Measurements from ENCODE around the gene RHOBTB1. TPM values are rescaled to one million over a fixed set of nuclear protein-coding genes. Genes with fewer than 3 reads are reported as not detected.

RHOBTB1 gene
- total RNA-seq, 1 experiment from 2014 or later, result 0.77 TPM

GRCh38 chr10:60853107-60853506 is 90.9 kb downstream of the RHOBTB1 start:
- Histone ChIP-seq H3K27me3 (ENCODE audit: control insufficient read depth, insufficient read depth, low read length) (no peaks in the 10 kb centered on the region), H3K36me3 (ENCODE audit: control insufficient read depth, insufficient read depth, low read length) (no peaks in the 10 kb centered on the region), H3K4me3 (ENCODE audit: low read depth in 2 of 2, low read length in 2 of 2) (no peak overlapping the region), H3K9me3 (ENCODE audit: control insufficient read depth, insufficient read depth, low read depth, low read length) (no peaks in the 10 kb centered on the region), H3K4me1 (ENCODE audit: control insufficient read depth, insufficient read depth, low read length) (no peaks in the 10 kb centered on the region), H3K27ac (ENCODE audit: low read length) (no peak overlapping the region)
- ChIA-PET POLR2A (no interaction called here), CTCF (no interaction called here)
- no peak for DNase-seq (ENCODE audit: low read depth, low spot score)
- in situ Hi-C loops (cut with HindIII; ENCODE audit: low pct_unique_long_range_greater_than_20kb, low sequenced_read_pairs) (no loop called here), intact Hi-C loops (cut with micrococcal nuclease; ENCODE audit: unreplicated experiment) (no loop called here)
- TF ChIP-seq TCF7L2 (IDR thresholded peaks at IDR 0.05; ENCODE audit: low read depth, low read length), result no peak
- TF ChIP-seq SIN3A (IDR thresholded peaks at IDR 0.05; ENCODE audit: borderline replicate concordance, insufficient read depth, low read depth, low read length), result no peak
- TF ChIP-seq REST (IDR thresholded peaks at IDR 0.05; ENCODE audit: insufficient read depth in 1 of 2, low read depth in 2 of 2, low read length in 1 of 2), result no peak
- no peak for TF ChIP-seq POLR2AphosphoS5 (IDR thresholded peaks at IDR 0.05; ENCODE audit: low read depth, low read length)
- no peak for TF ChIP-seq CTCF (IDR thresholded peaks at IDR 0.05)
- ATAC-seq, result no peak
- BruUV-seq (replicated peaks), result no TSS peak

GRCh38 chr10:60849740-60850139 is 94.2 kb downstream of the RHOBTB1 start:
- H3K27me3 ChIP-seq (ENCODE audit: control insufficient read depth, insufficient read depth, low read length), result no peaks in the 10 kb centered on the region; the same call in none of the 2 replicates
- no peak overlapping the region for H3K27ac ChIP-seq (ENCODE audit: low read length)
- no peaks in the 10 kb centered on the region for H3K4me1 ChIP-seq (ENCODE audit: control insufficient read depth, insufficient read depth, low read length)
- BruUV-seq (replicated peaks), result no TSS peak
- H3K9me3 ChIP-seq (ENCODE audit: control insufficient read depth, insufficient read depth, low read depth, low read length), result no peaks in the 10 kb centered on the region
- H3K36me3 ChIP-seq (ENCODE audit: control insufficient read depth, insufficient read depth, low read length), result no peaks in the 10 kb centered on the region
- H3K4me3 ChIP-seq (ENCODE audit: low read depth in 2 of 2, low read length in 2 of 2), result no peak overlapping the region
- POLR2A ChIA-PET, result no interaction called here
- CTCF ChIA-PET, result no interaction called here
- DNase-seq (ENCODE audit: low read depth, low spot score) (no peak), ATAC-seq (no peak)
- in situ Hi-C loops (cut with HindIII; ENCODE audit: low pct_unique_long_range_greater_than_20kb, low sequenced_read_pairs) (no loop called here), intact Hi-C loops (cut with micrococcal nuclease; ENCODE audit: unreplicated experiment) (no loop called here)
- TF ChIP-seq POLR2AphosphoS5 (IDR thresholded peaks at IDR 0.05; ENCODE audit: low read depth, low read length) (no peak), CTCF (IDR thresholded peaks at IDR 0.05) (no peak), TCF7L2 (IDR thresholded peaks at IDR 0.05; ENCODE audit: low read depth, low read length) (no peak), REST (IDR thresholded peaks at IDR 0.05; ENCODE audit: insufficient read depth in 1 of 2, low read depth in 2 of 2, low read length in 1 of 2) (no peak), SIN3A (IDR thresholded peaks at IDR 0.05; ENCODE audit: borderline replicate concordance, insufficient read depth, low read depth, low read length) (no peak)

Data from Panc1 (cell line).